CD14-positive monocyte (primary cell): ENCODE measurements around the gene ZNF287. TPM values are rescaled to one million over a fixed set of nuclear protein-coding genes. Genes with fewer than 3 reads are reported as not detected.

Experiments
- DNase-seq, 3 donors: peaks; one replicate each; pipeline ENCODE4 v3.0.0-alpha.2; 2011 to 2022
- H2AFZ ChIP-seq: 2 replicates; pipeline ENCODE4 v1.6.0; 2012; ENCODE audit warnings: mild to moderate bottlenecking, low read depth, low read length, inconsistent platforms; ENCODE audit not compliant: insufficient read depth, poor library complexity, severe bottlenecking
- H3K27ac ChIP-seq, 2 donors: 1 replicate in 1 of 2; 2 replicates in 1 of 2; pipeline ENCODE4 v1.5.1; 2012 to 2013; ENCODE audit warnings: low read length in 2 of 2, control low read depth in 1 of 2, inconsistent platforms in 1 of 2, low read depth in 1 of 2, mild to moderate bottlenecking in 1 of 2
- H3K27me3 ChIP-seq, 2 donors: one replicate each; pipeline versions ENCODE4 v1.6.0 to v1.6.1; 2011 to 2013; ENCODE audit warnings: low read length in 2 of 2; ENCODE audit not compliant: control insufficient read depth in 2 of 2, insufficient read depth in 2 of 2
- H3K36me3 ChIP-seq, 2 donors: replicated peaks in 1 of 2; 1 replicate in 1 of 2; 2 replicates in 1 of 2; pipeline versions ENCODE4 v1.5.1 to v1.6.1; 2012 to 2013; ENCODE audit warnings: low read length in 2 of 2, control low read depth in 1 of 2, inconsistent platforms in 1 of 2, mild to moderate bottlenecking in 1 of 2; ENCODE audit not compliant: insufficient read depth in 2 of 2, control insufficient read depth in 1 of 2
- H3K4me1 ChIP-seq, 2 donors: 1 replicate in 1 of 2; 2 replicates in 1 of 2; pipeline versions ENCODE4 v1.5.1 to v1.6.1; 2012 to 2013; ENCODE audit warnings: low read length in 2 of 2, control low read depth in 1 of 2, inconsistent platforms in 1 of 2, mild to moderate bottlenecking in 1 of 2, moderate library complexity in 1 of 2; ENCODE audit not compliant: insufficient read depth in 2 of 2, control insufficient read depth in 1 of 2
- H3K4me2 ChIP-seq: replicated peaks from 2 replicates; pipeline ENCODE3; 2012; ENCODE audit warnings: low read length, moderate library complexity, mild to moderate bottlenecking; ENCODE audit not compliant: poor library complexity, severe bottlenecking; ENCODE audit errors: extremely low read depth
- H3K4me3 ChIP-seq, 3 experiments: fragments of 200-600 bp in 1 of 3; sonication (generic) in 1 of 3; replicated peaks in 1 of 3; 1 replicate in 2 of 3; 2 replicates in 1 of 3; pipeline ENCODE4 v1.5.1; 2011 to 2013; ENCODE audit warnings: low read length in 3 of 3, mild to moderate bottlenecking in 3 of 3, control low read depth in 2 of 3, low read depth in 2 of 3, inconsistent platforms in 1 of 3, moderate library complexity in 1 of 3
- H3K79me2 ChIP-seq: 2 replicates; pipeline ENCODE4 v1.6.0; 2012; ENCODE audit warnings: mild to moderate bottlenecking, control low read depth, inconsistent platforms, low read length, moderate library complexity; ENCODE audit not compliant: insufficient read depth
- H3K9ac ChIP-seq: 2 replicates; pipeline ENCODE4 v1.6.0; 2017; ENCODE audit warnings: low read length, mild to moderate bottlenecking; ENCODE audit not compliant: insufficient read depth, poor library complexity, severe bottlenecking
- H3K9me3 ChIP-seq, 2 donors: replicated peaks in 1 of 2; 1 replicate in 1 of 2; 2 replicates in 1 of 2; pipeline versions ENCODE4 v1.5.1 to v1.6.1; 2012 to 2013; ENCODE audit warnings: low read length in 2 of 2, control low read depth in 1 of 2; ENCODE audit not compliant: control insufficient read depth in 1 of 2, insufficient read depth in 1 of 2
- H4K20me1 ChIP-seq: 2 replicates; pipeline ENCODE4 v1.6.0; 2012; ENCODE audit warnings: mild to moderate bottlenecking, low read length, control low read depth, moderate library complexity; ENCODE audit not compliant: insufficient read depth
- H3K27ac Mint-ChIP-seq, 7 donors: one replicate each; pipeline ENCODE4 v1.8.0; 2020; ENCODE audit warnings: mild to moderate bottlenecking in 7 of 7, mixed read lengths in 7 of 7, moderate library complexity in 6 of 7, inconsistent platforms in 2 of 7
- H3K27me3 Mint-ChIP-seq, 3 donors: one replicate each; pipeline ENCODE4 v1.8.0; 2021 to 2022; ENCODE audit warnings: low read depth in 3 of 3, mild to moderate bottlenecking in 3 of 3, mixed read lengths in 3 of 3, moderate library complexity in 3 of 3, inconsistent platforms in 1 of 3
- H3K36me3 Mint-ChIP-seq, 2 donors: one replicate each; pipeline ENCODE4 v1.8.0; 2020; ENCODE audit warnings: mixed read lengths in 2 of 2, inconsistent platforms in 1 of 2, mild to moderate bottlenecking in 1 of 2
- H3K4me1 Mint-ChIP-seq: one replicate; pipeline ENCODE4 v1.8.0; 2020; ENCODE audit warnings: mild to moderate bottlenecking, mixed read lengths
- H3K4me3 Mint-ChIP-seq, 2 donors: one replicate each; pipeline ENCODE4 v1.8.0; 2020; ENCODE audit warnings: mild to moderate bottlenecking in 2 of 2, mixed read lengths in 2 of 2, moderate library complexity in 1 of 2
- H3K9me3 Mint-ChIP-seq, 7 donors: one replicate each; pipeline ENCODE4 v1.8.0; 2020 to 2022; ENCODE audit warnings: mixed read lengths in 7 of 7, mild to moderate bottlenecking in 6 of 7, moderate library complexity in 6 of 7, inconsistent platforms in 2 of 7
- WGBS: methylation state at CpG from one replicate; pipeline ENCODE4 v1.1.5; 2013; ENCODE audit warnings: missing lambda C conversion rate; ENCODE audit not compliant: insufficient coverage; 5-methylcytosine and 5-hydroxymethylcytosine counted together
- intact Hi-C, 2 donors: fragments of 100-400 bp; cut with micrococcal nuclease; formaldehyde crosslinking; loops; one replicate each; pipeline versions ENCODE4 v1.15.0 to v1.15.1; 2023
- polyA plus RNA-seq, 3 donors: library from polyadenylated mRNA; depleted of rRNA in 1 of 3; unstranded in 2 of 3; stranded (reverse) in 1 of 3; fragments of 300-500 nt in 2 of 3; fragments of >200 nt in 1 of 3; fragmentation: Illumina TruSeq in 2 of 3; gene quantifications; 1 replicate in 2 of 3; 2 replicates in 1 of 3; pipeline ENCODE4 v1.2.3, GENCODE V29; 2012 to 2021
- TF ChIP-seq, protein P1 (sequence below): fragments of 200-600 bp; IDR thresholded peaks from one replicate; pipeline ENCODE4 v1.8.0; 2022; ENCODE audit warnings: antibody characterized with exemption, mild to moderate bottlenecking

Gene ZNF287
- polyA plus RNA-seq, 3 donors = 0.25 to 0.53 TPM; not detected in 1

- Mint-ChIP-seq H3K4me3 (peak overlapping the region in 1 of 2 donors; percentile 72), H3K36me3 (no peaks in the 10 kb centered on the region), H3K4me1 (peaks cover 64% of the 10 kb centered on the region), H3K27ac (no peak overlapping the region), H3K27me3 (peaks cover 9 to 14% (median 12%) of the 10 kb centered on the region in 3 donors), H3K9me3 (peaks cover 0 to 11% (median 0%) of the 10 kb centered on the region in 7 donors)
- Histone ChIP-seq H3K9ac (no peak overlapping the region), H3K4me2 (peak overlapping the region; percentile 4), H4K20me1 (no peaks in the 10 kb centered on the region), H3K79me2 (no peaks in the 10 kb centered on the region), H3K4me3 (no peak overlapping the region), H3K9me3 (no peaks in the 10 kb centered on the region), H3K27ac (no peak overlapping the region), H3K27me3 (no peaks in the 10 kb centered on the region), H3K4me1 (peaks cover 60 to 68% of the 10 kb centered on the region in 2 donors), H2AFZ (no peak overlapping the region), H3K36me3 (no peaks in the 10 kb centered on the region)
- DNase-seq = no peak
- WGBS = no CpG with 5 or more reads among the region's 4 CpGs
- TF ChIP-seq, protein P1, sequence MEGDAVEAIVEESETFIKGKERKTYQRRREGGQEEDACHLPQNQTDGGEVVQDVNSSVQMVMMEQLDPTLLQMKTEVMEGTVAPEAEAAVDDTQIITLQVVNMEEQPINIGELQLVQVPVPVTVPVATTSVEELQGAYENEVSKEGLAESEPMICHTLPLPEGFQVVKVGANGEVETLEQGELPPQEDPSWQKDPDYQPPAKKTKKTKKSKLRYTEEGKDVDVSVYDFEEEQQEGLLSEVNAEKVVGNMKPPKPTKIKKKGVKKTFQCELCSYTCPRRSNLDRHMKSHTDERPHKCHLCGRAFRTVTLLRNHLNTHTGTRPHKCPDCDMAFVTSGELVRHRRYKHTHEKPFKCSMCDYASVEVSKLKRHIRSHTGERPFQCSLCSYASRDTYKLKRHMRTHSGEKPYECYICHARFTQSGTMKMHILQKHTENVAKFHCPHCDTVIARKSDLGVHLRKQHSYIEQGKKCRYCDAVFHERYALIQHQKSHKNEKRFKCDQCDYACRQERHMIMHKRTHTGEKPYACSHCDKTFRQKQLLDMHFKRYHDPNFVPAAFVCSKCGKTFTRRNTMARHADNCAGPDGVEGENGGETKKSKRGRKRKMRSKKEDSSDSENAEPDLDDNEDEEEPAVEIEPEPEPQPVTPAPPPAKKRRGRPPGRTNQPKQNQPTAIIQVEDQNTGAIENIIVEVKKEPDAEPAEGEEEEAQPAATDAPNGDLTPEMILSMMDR = no peak
- intact Hi-C loops = loop anchor here in 1 of 2 donors (10.0 kb wide), 1 partner anchor 131 kb away; the partner anchor contains the start of gene UBB
These were observed 53.1 kb downstream of the ZNF287 start for GRCh38 chr17:16515933-16516332.

DNA sequence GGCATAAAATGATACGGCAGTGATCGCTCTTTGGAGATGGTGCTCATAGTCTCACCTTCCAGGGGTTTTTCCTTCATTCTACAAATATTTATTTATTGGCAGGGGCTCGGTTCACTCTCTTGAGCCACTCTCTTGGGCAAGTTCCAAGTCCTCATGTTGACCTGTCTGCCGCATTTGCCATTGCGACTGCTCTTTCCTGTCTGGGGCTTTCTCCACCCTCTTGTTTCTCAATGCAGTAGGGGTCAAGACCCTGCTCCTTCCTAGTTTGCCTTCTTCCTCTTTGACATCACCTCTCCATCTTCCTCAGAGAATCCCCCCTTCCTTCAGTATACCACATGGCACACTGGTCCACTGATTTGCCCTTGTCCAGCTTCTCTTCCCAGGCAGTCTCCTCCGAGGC, 55.1 kb downstream of the ZNF287 start:
- Mint-ChIP-seq H3K4me3 (peak overlapping the region; percentile 25 to 84), H3K36me3 (no peaks in the 10 kb centered on the region)
- no peaks in the 10 kb centered on the region for H3K9me3 ChIP-seq

More for the DNA sequence above, 55.1 kb downstream of the ZNF287 start:
- Mint-ChIP-seq H3K27me3 (peaks cover 6 to 12% (median 10%) of the 10 kb centered on the region in 3 donors), H3K27ac (peak overlapping the region; percentile 61 to 87 (median 82)), H3K9me3 (peaks cover 0 to 8% (median 0%) of the 10 kb centered on the region in 7 donors), H3K4me1 (peaks cover 77% of the 10 kb centered on the region)
- Histone ChIP-seq H2AFZ (peak overlapping the region; percentile 53), H4K20me1 (no peaks in the 10 kb centered on the region), H3K79me2 (no peaks in the 10 kb centered on the region), H3K27ac (peak overlapping the region in 1 of 2 donors; percentile 46), H3K27me3 (no peaks in the 10 kb centered on the region), H3K4me2 (peak overlapping the region; percentile 52), H3K9ac (no peak overlapping the region), H3K4me1 (peaks cover 75 to 83% of the 10 kb centered on the region in 2 donors), H3K36me3 (no peaks in the 10 kb centered on the region), H3K4me3 (peak overlapping the region in 1 of 3 experiments; percentile 23)
- intact Hi-C loops = loop anchor here in 1 of 2 donors (10.0 kb wide), 1 partner anchor 129 kb away; the partner anchor contains the start of gene UBB
- peak; percentile 44 to 82 (median 65) for DNase-seq
- WGBS = 12% methylated on average over 3 of the region's 6 CpGs
- TF ChIP-seq, protein P1 = no peak
